GM15510 (cell line): ENCODE results near the gene NPR1.

ENCODE experiments used
- POLR2A ChIP-seq: IDR thresholded peaks from 3 replicates; pipeline ENCODE4 v1.6.1; 2011; ENCODE audit warnings: borderline replicate concordance; ENCODE audit not compliant: insufficient read length; ENCODE audit errors: extremely low read depth

NPR1 gene

DNA sequence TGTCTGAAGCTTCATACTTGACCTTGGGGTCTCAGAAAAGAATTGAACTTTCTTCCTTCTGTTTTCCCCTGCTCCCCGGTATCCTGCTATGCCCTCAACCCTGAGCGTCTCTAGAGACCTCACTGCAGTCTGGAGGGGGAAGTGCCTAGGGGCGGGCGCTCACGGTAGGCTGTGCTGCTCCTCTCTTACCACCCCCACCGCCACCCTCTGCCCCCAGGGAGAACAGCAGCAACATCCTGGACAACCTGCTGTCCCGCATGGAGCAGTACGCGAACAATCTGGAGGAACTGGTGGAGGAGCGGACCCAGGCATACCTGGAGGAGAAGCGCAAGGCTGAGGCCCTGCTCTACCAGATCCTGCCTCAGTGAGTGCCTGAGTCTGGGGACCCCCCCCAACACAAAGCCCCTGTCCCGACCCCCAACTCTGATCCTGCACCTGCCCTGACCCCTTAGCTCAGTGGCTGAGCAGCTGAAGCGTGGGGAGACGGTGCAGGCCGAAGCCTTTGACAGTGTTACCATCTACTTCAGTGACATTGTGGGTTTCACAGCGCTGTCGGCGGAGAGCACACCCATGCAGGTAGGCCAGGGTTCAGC, 10.3 kb downstream of the NPR1 start:
- TF ChIP-seq POLR2A, result no peak

DNA sequence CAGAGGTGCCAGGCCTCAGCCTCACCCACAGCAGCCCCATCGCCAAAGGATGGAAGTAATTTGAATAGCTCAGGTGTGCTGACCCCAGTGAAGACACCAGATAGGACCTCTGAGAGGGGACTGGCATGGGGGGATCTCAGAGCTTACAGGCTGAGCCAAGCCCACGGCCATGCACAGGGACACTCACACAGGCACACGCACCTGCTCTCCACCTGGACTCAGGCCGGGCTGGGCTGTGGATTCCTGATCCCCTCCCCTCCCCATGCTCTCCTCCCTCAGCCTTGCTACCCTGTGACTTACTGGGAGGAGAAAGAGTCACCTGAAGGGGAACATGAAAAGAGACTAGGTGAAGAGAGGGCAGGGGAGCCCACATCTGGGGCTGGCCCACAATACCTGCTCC, 15.0 kb downstream of the NPR1 start:
- no peak for TF ChIP-seq POLR2A

DNA sequence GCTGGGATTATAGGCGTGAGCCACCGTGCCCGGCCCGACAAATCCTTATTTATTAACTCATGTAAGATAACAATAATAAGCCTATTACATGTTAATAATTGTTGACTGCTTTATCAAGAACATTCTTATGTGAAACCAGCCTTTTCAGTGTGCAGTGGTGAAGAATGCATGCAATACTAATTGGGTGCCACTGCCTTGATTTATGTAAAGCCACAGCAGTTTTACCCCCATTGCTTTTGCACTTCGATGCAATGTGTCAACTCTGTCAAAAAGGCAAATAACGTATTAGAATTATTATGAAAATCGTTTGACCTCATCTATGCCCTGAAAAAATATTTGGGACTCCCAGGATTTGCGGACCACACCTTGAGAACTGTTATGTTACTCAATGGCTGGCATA, 18.3 kb downstream of the NPR1 start:
- no peak for TF ChIP-seq POLR2A

DNA sequence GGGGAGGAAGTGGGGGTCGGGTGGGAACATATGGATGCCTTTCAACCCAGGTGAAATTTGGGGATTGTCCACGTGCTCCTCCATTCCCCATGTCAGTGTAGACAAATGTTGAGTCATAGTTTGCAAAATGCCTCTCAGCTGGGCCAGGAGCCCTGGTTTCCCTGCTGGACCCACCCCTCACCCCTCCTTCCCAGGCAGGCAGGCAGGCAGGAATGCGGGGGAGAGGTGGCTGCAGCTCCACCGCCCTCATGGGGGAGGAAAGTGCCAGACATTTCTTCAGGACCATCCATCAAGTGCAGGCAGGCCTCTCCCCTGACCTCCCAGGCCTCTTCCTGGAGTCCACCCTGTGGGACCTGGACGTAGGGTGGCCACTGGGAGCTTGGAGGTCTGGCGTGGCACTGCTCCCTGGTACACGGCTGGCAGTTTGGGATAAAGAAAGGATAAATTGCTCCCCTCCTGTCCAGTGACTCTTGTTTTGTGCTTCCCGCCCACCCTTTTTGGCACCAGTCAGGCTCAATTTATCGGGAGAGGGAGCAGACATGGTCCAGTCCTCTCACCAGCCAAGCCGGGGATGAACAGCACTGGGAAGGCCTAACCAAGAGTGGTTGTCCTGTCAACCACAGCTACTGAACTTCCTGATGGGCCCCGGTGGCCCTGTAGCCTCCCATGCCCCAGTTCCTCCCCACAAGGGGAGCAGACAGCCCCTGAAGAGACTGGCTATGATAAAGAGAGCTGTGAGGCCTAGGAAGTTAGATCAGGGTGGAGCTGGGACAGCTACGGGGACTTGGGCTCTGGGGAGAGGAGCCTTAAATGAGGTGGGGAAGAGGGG, 18.9 kb downstream of the NPR1 start:
- TF ChIP-seq POLR2A, result no peak

DNA sequence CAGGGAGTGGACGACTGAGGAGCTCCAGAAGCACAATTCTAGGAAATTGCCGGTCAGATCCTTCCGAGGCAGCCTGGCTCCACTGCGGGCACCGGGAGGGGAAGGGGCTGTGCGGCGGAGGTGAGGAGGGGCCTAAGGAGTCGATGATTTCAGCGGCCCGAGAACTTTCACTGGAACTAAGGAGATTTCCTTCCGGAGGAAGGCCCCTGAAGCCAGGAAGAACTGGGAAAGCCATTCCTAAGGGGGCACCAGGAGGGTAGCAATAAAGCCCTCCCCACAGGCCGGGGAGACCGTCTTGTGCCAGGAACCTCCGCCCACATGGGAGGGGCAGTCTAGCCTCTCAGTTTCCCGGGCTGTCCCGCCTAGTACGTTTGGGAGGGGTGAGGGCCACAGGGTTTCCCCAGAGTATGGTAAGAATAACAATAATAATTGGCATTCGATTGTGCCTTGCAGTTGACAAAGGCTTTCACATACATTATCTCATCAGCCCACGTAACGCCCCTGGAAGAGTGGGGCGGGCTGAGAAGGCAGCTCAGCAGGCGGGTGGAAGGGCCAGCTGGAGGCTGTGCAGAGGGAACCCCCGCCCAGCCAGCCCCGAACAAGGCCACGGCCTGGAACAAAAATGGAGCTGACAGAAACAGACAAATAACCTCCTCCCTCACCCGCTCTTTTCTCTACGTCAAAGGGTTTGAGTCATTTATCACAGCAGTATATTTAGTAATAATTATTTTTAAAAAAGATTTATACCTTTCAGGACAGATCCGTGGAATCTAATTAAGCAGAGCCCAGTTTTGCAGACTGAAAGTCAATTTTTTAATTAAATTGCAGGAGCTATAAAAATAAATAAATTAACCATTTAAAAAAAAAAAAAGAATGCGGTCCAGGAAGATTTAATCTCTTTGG, 19.8 kb downstream of the NPR1 start:
- no peak for TF ChIP-seq POLR2A

DNA sequence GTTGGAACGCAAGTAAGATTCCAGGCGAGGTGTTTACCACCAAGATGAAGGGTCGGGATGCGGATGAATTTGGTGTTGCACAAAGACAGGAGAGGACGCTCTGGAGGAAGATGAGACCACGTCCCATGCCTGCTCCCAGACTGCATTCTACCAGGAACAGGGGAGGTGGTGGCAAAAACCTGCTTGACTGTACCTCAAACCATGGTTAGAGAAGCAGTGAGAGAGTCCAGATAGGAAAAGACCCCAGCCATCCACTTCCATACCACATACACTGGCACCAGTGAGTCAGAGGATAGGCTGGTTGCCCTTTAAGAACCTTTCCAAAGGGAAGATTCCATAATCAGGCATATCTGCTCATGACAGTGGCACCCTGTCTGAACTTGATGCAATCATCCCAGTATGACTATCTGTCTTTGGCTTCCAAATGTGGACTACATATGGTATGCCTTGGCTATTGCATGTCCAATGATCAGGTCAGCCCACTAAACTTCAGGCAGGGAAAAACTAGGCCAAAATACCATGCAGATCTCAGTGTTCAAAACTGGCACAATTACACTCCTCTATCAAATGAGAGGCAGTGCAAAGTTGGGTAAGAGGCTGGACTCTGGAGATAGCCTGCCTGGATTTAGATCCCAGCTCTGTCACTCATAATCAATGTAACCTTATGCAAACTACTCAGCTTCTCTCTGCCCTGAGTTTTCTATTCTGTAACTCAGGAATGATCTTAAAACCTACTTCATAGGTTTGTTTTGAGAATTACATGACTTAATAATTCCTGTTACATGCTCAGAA, 20.6 kb downstream of the NPR1 start:
- TF ChIP-seq POLR2A, result no peak

DNA sequence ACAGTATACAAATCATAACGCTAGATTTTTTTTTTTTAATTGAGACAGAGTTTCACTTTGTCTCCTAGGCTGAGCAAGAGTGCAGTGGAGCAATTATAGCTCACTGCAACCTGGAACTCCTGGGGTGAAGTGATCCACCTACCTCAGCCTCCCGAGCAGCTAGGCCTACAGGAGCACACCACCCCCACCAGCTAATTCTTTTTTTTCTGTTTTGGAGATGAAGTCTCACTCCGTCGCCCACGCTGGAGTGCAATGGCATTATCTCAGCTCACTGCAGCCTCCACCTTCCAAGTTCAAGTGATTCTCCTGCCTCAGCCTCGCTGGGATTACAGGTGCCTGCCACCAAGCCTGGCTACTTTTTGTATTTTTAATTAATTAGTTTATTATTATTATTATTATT, 21.3 kb downstream of the NPR1 start:
- TF ChIP-seq POLR2A, result no peak

DNA sequence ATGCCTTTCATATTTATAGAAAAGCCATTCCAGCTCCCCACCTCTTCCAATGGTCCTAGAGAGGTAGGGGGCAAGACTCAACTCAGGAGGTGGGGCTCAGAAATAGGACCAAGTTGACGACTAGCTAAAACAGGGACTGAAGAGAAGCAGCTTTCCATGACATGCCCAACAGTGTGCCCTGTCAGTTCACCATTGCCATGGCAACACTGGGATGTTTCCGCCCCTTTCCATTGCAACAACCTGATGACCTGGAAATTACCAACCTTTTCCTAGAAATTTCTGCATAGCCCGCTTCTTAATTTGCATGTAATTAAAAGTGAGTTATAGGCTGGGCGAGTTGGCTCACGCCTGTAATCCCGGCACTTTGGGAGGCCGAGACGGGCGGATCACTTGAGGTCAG, 27.0 kb downstream of the NPR1 start:
- no peak for TF ChIP-seq POLR2A

DNA sequence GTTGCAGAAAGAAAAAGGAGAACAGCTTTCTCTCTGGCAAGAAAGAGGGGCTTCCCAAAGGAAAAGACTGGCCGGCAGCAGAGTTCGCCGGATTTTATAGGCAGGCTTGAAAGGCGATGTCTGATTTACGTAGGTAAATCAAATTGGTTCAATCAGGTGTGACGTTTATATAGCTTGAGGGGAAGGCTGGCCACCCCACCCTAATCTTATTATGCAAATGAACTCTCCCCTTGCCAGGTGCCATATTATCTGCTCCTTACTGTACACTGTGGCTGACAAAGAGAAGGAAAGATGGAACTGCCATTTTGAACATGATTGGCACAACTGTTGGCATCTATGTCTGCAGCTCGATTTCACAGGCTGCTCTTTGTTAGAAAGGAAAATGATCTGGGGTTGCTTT, 32.5 kb downstream of the NPR1 start:
- no peak for TF ChIP-seq POLR2A

DNA sequence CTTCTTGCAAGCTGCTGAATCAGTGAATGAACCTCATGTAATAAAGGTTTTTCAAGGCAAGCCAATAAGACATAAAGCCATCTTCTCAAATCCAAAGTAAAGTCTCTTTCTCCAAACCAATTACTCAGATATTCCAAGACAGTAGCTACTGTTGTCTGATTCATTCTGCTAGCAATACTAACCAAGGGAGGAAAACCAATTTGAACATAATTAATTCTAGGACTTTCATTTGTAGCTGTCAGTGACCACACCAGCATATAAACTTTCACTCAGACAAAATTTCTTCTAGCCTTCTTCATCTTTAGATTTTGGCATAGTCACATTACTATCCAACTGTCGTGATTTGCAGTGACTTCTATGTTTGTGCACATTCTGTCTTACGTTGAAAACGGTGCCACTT, 38.8 kb downstream of the NPR1 start:
- TF ChIP-seq POLR2A, result no peak

DNA sequence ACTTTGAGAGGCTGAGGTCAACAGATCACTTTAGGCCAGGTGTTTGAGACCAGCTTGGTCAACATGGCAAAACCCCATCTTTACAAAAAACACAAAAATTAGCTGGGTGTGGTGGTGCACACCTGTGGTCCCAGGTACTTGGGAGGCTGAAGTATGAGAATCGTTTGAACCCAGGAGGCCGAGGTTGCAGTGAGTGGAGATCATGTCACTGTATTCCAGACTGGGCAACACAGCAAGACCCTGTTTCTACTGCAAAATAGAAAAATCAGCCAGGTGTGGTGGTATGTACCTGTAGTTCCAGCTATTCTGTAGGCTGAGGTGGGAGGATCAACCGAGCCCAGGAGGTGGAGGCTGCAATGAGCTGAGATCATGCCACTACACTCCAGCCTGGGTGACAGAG, 45.2 kb downstream of the NPR1 start:
- TF ChIP-seq POLR2A, result no peak

DNA sequence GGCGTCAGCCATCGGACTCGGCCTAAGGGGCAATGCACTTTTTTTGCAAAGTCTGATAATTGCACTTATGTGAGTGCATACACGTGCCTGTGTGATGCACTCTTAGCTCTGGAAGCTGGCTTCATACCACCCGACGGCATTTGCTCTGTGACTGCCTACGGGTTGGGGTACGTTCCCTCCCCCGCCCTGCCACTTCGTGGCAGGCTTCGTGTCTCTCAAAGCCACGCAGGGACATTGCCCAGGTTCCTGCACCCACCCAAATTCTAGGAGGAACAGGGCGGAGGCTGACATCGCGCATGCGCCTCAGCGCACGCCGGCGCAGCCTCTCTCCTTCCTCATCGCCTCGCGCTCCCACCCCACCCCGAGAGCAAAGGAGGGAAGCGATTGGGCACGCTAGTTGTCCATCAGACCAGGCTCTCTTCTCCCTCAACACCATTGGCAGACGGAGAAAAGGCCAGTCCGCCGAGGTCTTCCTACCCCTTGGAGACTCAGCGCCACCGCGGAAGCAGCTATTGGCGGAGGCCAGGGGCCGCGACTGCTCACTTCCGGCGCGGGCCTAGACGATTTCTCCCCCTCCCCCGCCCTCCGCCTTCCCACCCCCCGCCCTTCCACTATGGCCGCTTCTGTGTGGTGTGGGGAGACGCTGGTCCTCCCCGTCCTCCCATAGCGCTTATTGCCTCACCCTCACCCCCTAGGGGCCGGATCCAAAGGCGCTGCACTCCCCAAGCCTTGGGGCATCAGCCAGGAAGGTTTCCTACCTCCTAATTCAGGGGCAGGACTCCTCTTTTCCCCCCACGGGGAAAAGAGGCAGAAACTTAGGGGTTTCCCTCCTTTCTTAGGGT, 49.2 kb downstream of the NPR1 start, which contains the start of gene INTS3:
TSS of gene INTS3 (plus strand) at position 588 of the 842 bp plus-strand sequence. CDS start 585 bp downstream, outside the sequence.
- peak; percentile 79 for TF ChIP-seq POLR2A

DNA sequence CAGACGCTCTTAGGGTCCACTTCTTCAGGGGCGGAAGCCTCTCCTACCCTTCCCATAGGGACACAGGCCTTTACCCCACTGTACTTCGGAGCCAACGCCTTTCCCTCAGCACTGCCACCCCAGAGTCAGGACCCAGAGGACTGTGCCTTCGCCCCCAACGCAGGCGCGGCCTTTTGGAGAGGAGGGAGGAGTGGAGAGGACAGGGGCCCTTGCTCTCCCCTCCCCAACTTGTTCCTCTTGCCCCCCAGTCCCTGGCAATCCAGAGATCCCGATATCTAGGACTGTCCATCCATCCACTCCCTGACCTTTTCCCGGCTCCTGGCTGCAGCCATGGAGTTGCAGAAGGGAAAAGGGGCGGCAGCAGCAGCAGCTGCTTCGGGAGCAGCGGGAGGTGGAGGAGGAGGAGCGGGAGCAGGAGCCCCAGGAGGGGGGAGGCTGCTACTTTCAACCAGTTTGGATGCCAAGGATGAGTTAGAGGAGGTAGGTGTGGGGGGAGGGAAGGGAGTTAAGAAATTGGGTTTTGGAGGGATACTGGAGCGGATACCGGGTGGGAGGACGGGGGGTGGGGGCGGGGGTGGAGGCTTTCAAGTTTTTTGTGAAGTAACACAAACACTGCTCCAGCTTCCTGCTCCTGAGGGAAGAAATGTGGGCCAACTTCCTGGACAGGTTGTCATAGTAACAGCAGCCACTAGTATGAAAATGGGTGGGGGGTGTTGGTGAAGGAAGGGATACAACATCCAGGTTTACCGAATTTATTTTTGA, 50.0 kb downstream of the NPR1 start:
- no peak for TF ChIP-seq POLR2A
